H9 (cell line): Measurements from ENCODE around the gene PRAMEF7. TPM values are rescaled to one million over a fixed set of nuclear protein-coding genes. Genes with fewer than 3 reads are reported as not detected.
"Not testable (repeated sequence)": the region's sequence is repeated elsewhere in the genome, so short reads cannot be mapped to it uniquely, and the experiment has no call there.

Source experiments
- DNase-seq: peaks from one replicate; pipeline ENCODE4 v3.0.0-alpha.2; 2017
- H2AFZ ChIP-seq: one replicate; pipeline ENCODE4 v1.6.1; 2013; ENCODE audit warnings: mild to moderate bottlenecking, low read length, control low read depth, moderate library complexity
- H2AK5ac ChIP-seq: 2 replicates; pipeline ENCODE4 v1.6.1; 2013; ENCODE audit warnings: low read length, control low read depth, mixed read lengths; ENCODE audit not compliant: insufficient read length
- H2BK120ac ChIP-seq: one replicate; pipeline ENCODE4 v1.6.1; 2013; ENCODE audit warnings: low read depth, mild to moderate bottlenecking, low read length, control low read depth, inconsistent platforms; ENCODE audit not compliant: poor library complexity, severe bottlenecking
- H2BK12ac ChIP-seq: 2 replicates; pipeline ENCODE4 v1.6.1; 2013; ENCODE audit warnings: low read length, control low read depth, mixed read lengths, low read depth; ENCODE audit not compliant: insufficient read length
- H2BK15ac ChIP-seq: 2 replicates; pipeline ENCODE4 v1.6.1; 2013; ENCODE audit warnings: low read depth, low read length, control low read depth
- H2BK20ac ChIP-seq: one replicate; pipeline ENCODE4 v1.6.1; 2013; ENCODE audit warnings: low read depth, mild to moderate bottlenecking, low read length, control low read depth, inconsistent platforms; ENCODE audit not compliant: poor library complexity, severe bottlenecking
- H2BK5ac ChIP-seq: 2 replicates; pipeline ENCODE4 v1.6.1; 2013; ENCODE audit warnings: low read length, control low read depth, mixed read lengths; ENCODE audit not compliant: insufficient read length
- H3K14ac ChIP-seq: 2 replicates; pipeline ENCODE4 v1.6.1; 2013; ENCODE audit warnings: low read length, control low read depth; ENCODE audit not compliant: insufficient read depth
- H3K18ac ChIP-seq: 2 replicates; pipeline ENCODE4 v1.6.1; 2013; ENCODE audit warnings: low read depth, mild to moderate bottlenecking, mixed read lengths, low read length, control low read depth; ENCODE audit not compliant: insufficient read length
- H3K23ac ChIP-seq: 2 replicates; pipeline ENCODE4 v1.6.1; 2013; ENCODE audit warnings: low read length, control low read depth, mixed read lengths, low read depth; ENCODE audit not compliant: insufficient read length
- H3K23me2 ChIP-seq: 2 replicates; pipeline ENCODE4 v1.6.1; 2013; ENCODE audit warnings: low read depth, mild to moderate bottlenecking, mixed read lengths, low read length, control low read depth; ENCODE audit not compliant: insufficient read length, poor library complexity, severe bottlenecking
- H3K27ac ChIP-seq: 2 replicates; pipeline ENCODE4 v1.5.1; 2013; ENCODE audit warnings: low read length, control low read depth, mixed read lengths, low read depth; ENCODE audit not compliant: insufficient read length
- H3K27me3 ChIP-seq: 2 replicates; pipeline ENCODE4 v1.6.1; 2013; ENCODE audit warnings: low read length, control low read depth, inconsistent platforms; ENCODE audit not compliant: insufficient read depth
- H3K4ac ChIP-seq: 2 replicates; pipeline ENCODE4 v1.6.1; 2013; ENCODE audit warnings: low read depth, mild to moderate bottlenecking, control low read depth, inconsistent platforms, low read length, moderate library complexity
- H3K4me1 ChIP-seq: 2 replicates; pipeline ENCODE4 v1.6.1; 2013; ENCODE audit warnings: low read length, control low read depth, inconsistent platforms; ENCODE audit not compliant: insufficient read depth
- H3K4me2 ChIP-seq: 2 replicates; pipeline ENCODE4 v1.6.1; 2013; ENCODE audit warnings: low read length, control low read depth, mixed read lengths; ENCODE audit not compliant: insufficient read length, insufficient read depth
- H3K56ac ChIP-seq: 2 replicates; pipeline ENCODE4 v1.6.1; 2013; ENCODE audit warnings: low read depth, mild to moderate bottlenecking, mixed read lengths, low read length, control low read depth; ENCODE audit not compliant: insufficient read length
- H3K79me1 ChIP-seq: 2 replicates; pipeline ENCODE4 v1.6.1; 2013; ENCODE audit warnings: low read depth, mild to moderate bottlenecking, moderate library complexity, low read length, control low read depth, inconsistent platforms; ENCODE audit not compliant: insufficient read depth, poor library complexity, severe bottlenecking
- H3K79me2 ChIP-seq: 2 replicates; pipeline ENCODE4 v1.6.1; 2013; ENCODE audit warnings: low read length, control low read depth, inconsistent platforms; ENCODE audit not compliant: insufficient read depth
- H3K9ac ChIP-seq: 2 replicates; pipeline ENCODE4 v1.6.1; 2013; ENCODE audit warnings: low read length, control low read depth, mixed read lengths; ENCODE audit not compliant: insufficient read length; ENCODE audit errors: extremely low read depth
- H3K9me3 ChIP-seq: one replicate; pipeline ENCODE4 v1.6.1; 2013; ENCODE audit warnings: low read depth, low read length, inconsistent platforms; ENCODE audit not compliant: control insufficient read depth
- H3T11ph ChIP-seq: one replicate; pipeline ENCODE4 v1.6.1; 2013; ENCODE audit warnings: mild to moderate bottlenecking, low read length, control low read depth, inconsistent platforms
- H4K20me1 ChIP-seq: one replicate; pipeline ENCODE4 v1.6.1; 2013; ENCODE audit not compliant: control insufficient read depth, insufficient read length, insufficient read depth
- H4K5ac ChIP-seq: 2 replicates; pipeline ENCODE4 v1.6.1; 2013; ENCODE audit warnings: low read depth, mild to moderate bottlenecking, mixed read lengths, low read length, control low read depth; ENCODE audit not compliant: insufficient read length
- H4K8ac ChIP-seq: replicated peaks from 2 replicates; pipeline ENCODE4 v1.6.1; 2013; ENCODE audit warnings: low read length, control low read depth, mixed read lengths, low read depth; ENCODE audit not compliant: insufficient read length
- H4K91ac ChIP-seq: 2 replicates; pipeline ENCODE4 v1.6.1; 2013; ENCODE audit warnings: low read depth, mild to moderate bottlenecking, moderate library complexity, mixed read lengths, low read length, control low read depth; ENCODE audit not compliant: insufficient read length
- H3K27ac Mint-ChIP-seq, 3 experiments: 2 replicates in 2 of 3; 3 replicates in 1 of 3; pipeline ENCODE4 v1.8.0; 2020 to 2021; ENCODE audit warnings: mixed read lengths in 3 of 3, mild to moderate bottlenecking in 1 of 3, moderate library complexity in 1 of 3
- H3K27me3 Mint-ChIP-seq: 2 replicates; pipeline ENCODE4 v1.8.0; 2021; ENCODE audit warnings: low read depth, mild to moderate bottlenecking, moderate library complexity, mixed read lengths
- H3K36me3 Mint-ChIP-seq, 3 experiments: 2 replicates in 2 of 3; 3 replicates in 1 of 3; pipeline ENCODE4 v1.8.0; 2020 to 2021; ENCODE audit warnings: low read depth in 3 of 3, mixed read lengths in 3 of 3; ENCODE audit not compliant: insufficient read depth in 1 of 3
- H3K4me1 Mint-ChIP-seq, 2 experiments: 2 replicates each; pipeline ENCODE4 v1.8.0; 2020; ENCODE audit warnings: mixed read lengths in 2 of 2
- H3K4me3 Mint-ChIP-seq, 2 experiments: 2 replicates in 1 of 2; 3 replicates in 1 of 2; pipeline ENCODE4 v1.8.0; 2020 to 2021; ENCODE audit warnings: mild to moderate bottlenecking in 2 of 2, mixed read lengths in 2 of 2, moderate library complexity in 1 of 2
- H3K9me3 Mint-ChIP-seq, 2 experiments: 2 replicates in 1 of 2; 3 replicates in 1 of 2; pipeline ENCODE4 v1.8.0; 2020; ENCODE audit warnings: mild to moderate bottlenecking in 2 of 2, mixed read lengths in 2 of 2, moderate library complexity in 1 of 2
- WGBS: extraction: QIAGEN DNeasy Blood & Tissue Kit; methylation state at CpG from one replicate; pipeline ENCODE4 v1.1.7; 2013; ENCODE audit warnings: missing lambda C conversion rate, low lambda C conversion rate, mixed read lengths; ENCODE audit not compliant: insufficient read length; ENCODE audit errors: extremely low coverage; 5-methylcytosine and 5-hydroxymethylcytosine counted together
- total RNA-seq: library from RNA; stranded (reverse); gene quantifications from 2 replicates; pipeline ENCODE4 v1.2.1, GENCODE V29; 2021

PRAMEF7 gene
- total RNA-seq, 1 experiment from 2014 or later = not detected

GRCh38 chr1:12947480-12947879, 31.1 kb downstream of the PRAMEF7 start, which contains the start of gene PRAMEF6:
Gene PRAMEF6 (minus strand): TSS chr1:12947580. CDS start chr1:12942518, 5,062 bp downstream.
- H3K23me2 ChIP-seq, H3K4me1 Mint-ChIP-seq, H3K4me2 ChIP-seq, H3K9ac ChIP-seq, H3K23ac ChIP-seq, H2BK12ac ChIP-seq, H2AFZ ChIP-seq, H3K36me3 Mint-ChIP-seq, H3K4me3 Mint-ChIP-seq, H3K27ac ChIP-seq, H4K20me1 ChIP-seq, H2AK5ac ChIP-seq, H3K27me3 Mint-ChIP-seq, H3K14ac ChIP-seq, H3T11ph ChIP-seq, H4K5ac ChIP-seq, H3K56ac ChIP-seq, H3K9me3 Mint-ChIP-seq, H3K79me1 ChIP-seq, DNase-seq, H2BK15ac ChIP-seq, H2BK120ac ChIP-seq, H3K27ac Mint-ChIP-seq, H3K4ac ChIP-seq, H3K18ac ChIP-seq, H3K79me2 ChIP-seq, H4K91ac ChIP-seq, H2BK20ac ChIP-seq, H3K9me3 ChIP-seq, H2BK5ac ChIP-seq, H4K8ac ChIP-seq, H3K27me3 ChIP-seq, H3K4me1 ChIP-seq: not testable (repeated sequence)
- no CpG with 5 or more reads among the region's 4 CpGs for WGBS

Other genes starting within 250 kb of the PRAMEF7 start
- gene AADACL3, start 200.5 kb upstream of the PRAMEF7 start, total RNA-seq = 0.22 and 0.35 TPM in 2 replicates
- not detected in 2 replicates for gene CFAP107, start 170.4 kb upstream of the PRAMEF7 start, total RNA-seq
- gene PRAMEF12, start 142.9 kb upstream of the PRAMEF7 start, total RNA-seq = not detected in 2 replicates
- not detected in 2 replicates for gene PRAMEF1, start 125.2 kb upstream of the PRAMEF7 start, total RNA-seq
- gene PRAMEF11, start 85.2 kb upstream of the PRAMEF7 start, total RNA-seq = not detected in 2 replicates
- not detected in 2 replicates for gene HNRNPCL1, start 67.9 kb upstream of the PRAMEF7 start, total RNA-seq
- gene PRAMEF2, start 59.5 kb upstream of the PRAMEF7 start, total RNA-seq = not detected in 2 replicates
- gene PRAMEF4, start 30.4 kb upstream of the PRAMEF7 start, total RNA-seq = not detected in 2 replicates
- not detected in 2 replicates for gene PRAMEF10, start 18.3 kb upstream of the PRAMEF7 start, total RNA-seq
- gene PRAMEF6, start 31.0 kb downstream of the PRAMEF7 start, total RNA-seq = not detected in 2 replicates
- not detected in 2 replicates for gene PRAMEF27, start 140.0 kb downstream of the PRAMEF7 start, total RNA-seq
- not detected in 2 replicates for gene HNRNPCL3, start 144.2 kb downstream of the PRAMEF7 start, total RNA-seq
- not detected in 2 replicates for gene PRAMEF25, start 154.2 kb downstream of the PRAMEF7 start, total RNA-seq
- gene HNRNPCL2, start 200.2 kb downstream of the PRAMEF7 start, total RNA-seq = not detected in 2 replicates
- not detected in 2 replicates for gene PRAMEF26, start 239.4 kb downstream of the PRAMEF7 start, total RNA-seq
- not detected in 2 replicates for gene HNRNPCL4, start 249.0 kb downstream of the PRAMEF7 start, total RNA-seq